BLaER1 treated with 17β-estradiol and CSF1 and Interleukin-3, amounts not matched to agents 10 nM and 100 nM (cell line): ENCODE data around the gene FKBP4.

Experiments used
- H3K27ac ChIP-seq, 11 experiments: shearing (Covaris generic); formaldehyde crosslinking; 2 replicates each; pipeline ENCODE4 v1.8.1; 2022
- H3K27me3 ChIP-seq, 11 experiments: shearing (Covaris generic); formaldehyde crosslinking; 2 replicates each; pipeline ENCODE4 v1.8.1; 2022
- H3K36me3 ChIP-seq, 11 experiments: shearing (Covaris generic); formaldehyde crosslinking; 2 replicates each; pipeline ENCODE4 v1.8.1; 2022
- H3K4me1 ChIP-seq, 10 experiments: shearing (Covaris generic); formaldehyde crosslinking; 2 replicates each; pipeline ENCODE4 v1.8.1; 2022
- H3K4me2 ChIP-seq, 11 experiments: shearing (Covaris generic); formaldehyde crosslinking; 2 replicates each; pipeline ENCODE4 v1.8.1; 2022
- H3K4me3 ChIP-seq, 10 experiments: shearing (Covaris generic); formaldehyde crosslinking; 2 replicates each; pipeline ENCODE4 v1.8.1; 2022
- H3K9ac ChIP-seq, 11 experiments: shearing (Covaris generic); formaldehyde crosslinking; 2 replicates each; pipeline ENCODE4 v1.8.1; 2022
- H3K9me3 ChIP-seq, 11 experiments: shearing (Covaris generic); formaldehyde crosslinking; replicated peaks in 1 of 11; 2 replicates each; pipeline ENCODE4 v1.8.1; 2022
- H4K20me1 ChIP-seq, 11 experiments: shearing (Covaris generic); formaldehyde crosslinking; 2 replicates each; pipeline ENCODE4 v1.8.1; 2022
- Cebpa-rat ChIP-seq, 11 experiments: shearing (Covaris generic); IDR thresholded peaks; 2 replicates each; pipeline ENCODE4 v1.8.1; 2022

FKBP4 gene

DNA sequence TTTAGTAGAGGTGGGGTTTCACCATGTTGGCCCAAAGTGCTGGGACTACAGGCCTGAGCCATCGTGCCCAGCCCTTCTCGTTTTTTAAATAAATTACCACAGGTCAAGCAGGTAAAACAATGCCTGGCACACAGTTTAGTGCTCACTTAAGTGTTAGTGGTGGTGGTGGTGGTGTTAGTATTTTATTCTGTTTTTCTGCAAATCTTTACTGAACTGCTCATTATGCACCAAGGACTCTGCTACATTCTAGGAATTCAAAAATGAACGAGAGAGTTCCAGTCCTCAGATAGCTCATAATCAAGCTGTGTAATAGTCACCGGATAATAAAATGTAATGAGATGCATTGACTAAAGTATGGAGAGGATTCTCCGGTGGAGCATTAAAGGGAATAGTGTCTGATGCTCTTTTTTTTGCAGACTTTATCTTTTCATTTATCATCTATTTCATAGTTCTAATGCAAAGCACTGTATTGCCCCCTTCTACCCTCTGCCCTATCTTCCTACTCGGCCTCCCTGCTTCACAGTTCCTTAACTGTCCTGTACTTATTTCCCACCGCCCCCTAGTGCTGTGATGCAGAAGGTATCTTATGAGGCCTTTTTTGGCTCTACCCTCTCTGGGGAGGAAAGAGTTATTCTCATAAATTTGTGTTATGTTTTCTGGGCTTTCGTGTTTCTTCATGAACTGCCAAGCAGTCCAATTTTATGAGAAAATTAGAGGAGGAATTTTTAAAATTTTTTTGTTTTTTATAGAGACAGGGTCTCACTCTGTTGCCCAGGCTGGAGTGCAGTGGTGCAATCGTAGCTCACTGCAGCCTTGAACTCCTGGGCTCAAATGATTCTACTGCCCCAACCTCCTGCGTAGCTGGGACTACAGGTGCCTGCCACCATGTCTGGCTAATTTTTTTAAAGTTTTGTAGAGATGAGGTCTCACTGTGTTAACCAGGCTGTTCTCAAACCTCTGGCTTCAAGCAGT lies 18.7 kb downstream of the FKBP4 start:
- no peaks in the 10 kb centered on the region for H3K27me3 ChIP-seq
- H3K27ac ChIP-seq: peak overlapping the region; percentile 78 to 94 (median 89)
- peak overlapping the region; percentile 88 to 98 (median 91) for H3K4me2 ChIP-seq

DNA sequence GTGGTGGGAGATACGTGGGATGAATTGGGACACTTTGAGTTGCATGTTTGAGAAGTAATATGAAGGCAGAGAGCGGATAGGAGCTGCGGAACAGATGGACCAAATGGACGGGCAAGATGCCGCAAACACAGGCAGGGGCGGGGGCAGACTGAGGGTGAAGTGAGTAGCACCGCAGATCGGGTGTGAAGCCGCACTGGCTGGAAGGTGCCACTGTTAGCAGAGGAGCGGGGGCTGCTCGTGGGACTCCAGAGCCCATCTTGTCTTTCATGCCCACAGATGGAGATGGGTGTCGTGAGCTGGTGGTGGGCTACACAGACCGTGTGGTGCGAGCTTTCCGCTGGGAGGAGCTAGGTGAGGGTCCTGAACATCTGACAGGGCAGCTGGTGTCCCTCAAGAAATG lies 25.0 kb downstream of the FKBP4 start:
- H3K4me1 ChIP-seq: 0 out of 20 replicates have a peak, but pooled peaks cover 0 to 6% (median 0%) of the 10 kb centered on the region in 10 experiments
- H3K27me3 ChIP-seq: no peaks in the 10 kb centered on the region
- no peaks in the 10 kb centered on the region for H3K9me3 ChIP-seq
- peaks cover 0 to 52% (median 16%) of the 10 kb centered on the region in 11 experiments; a peak in 11 of 22 replicates for H4K20me1 ChIP-seq
- peaks cover 80 to 98% (median 92%) of the 10 kb centered on the region in 11 experiments for H3K36me3 ChIP-seq
- H3K4me3 ChIP-seq: no peak overlapping the region
- 0 out of 22 replicates have a peak overlapping the region, but pooled peaks of 1 of the 11 experiments have one; percentile 5 for H3K9ac ChIP-seq
- H3K27ac ChIP-seq: no peak overlapping the region
- no peak for TF ChIP-seq Cebpa-rat (IDR thresholded peaks at IDR 0.05)
- no peak overlapping the region for H3K4me2 ChIP-seq

More for the DNA sequence above, 18.7 kb downstream of the FKBP4 start:
- peak overlapping the region; percentile 69 to 88 (median 80) for H3K4me3 ChIP-seq
- no peak for TF ChIP-seq Cebpa-rat (IDR thresholded peaks at IDR 0.05)
- peaks cover 19 to 43% (median 33%) of the 10 kb centered on the region in 11 experiments for H3K36me3 ChIP-seq
- peaks cover 0 to 40% (median 22%) of the 10 kb centered on the region in 11 experiments; a peak in 13 of 22 replicates for H4K20me1 ChIP-seq
- no peaks in the 10 kb centered on the region for H3K9me3 ChIP-seq
- H3K4me1 ChIP-seq: peaks cover 13 to 23% (median 16%) of the 10 kb centered on the region in 10 experiments; a peak in 19 of 20 replicates
- peak overlapping the region; percentile 81 to 93 (median 86) for H3K9ac ChIP-seq

DNA sequence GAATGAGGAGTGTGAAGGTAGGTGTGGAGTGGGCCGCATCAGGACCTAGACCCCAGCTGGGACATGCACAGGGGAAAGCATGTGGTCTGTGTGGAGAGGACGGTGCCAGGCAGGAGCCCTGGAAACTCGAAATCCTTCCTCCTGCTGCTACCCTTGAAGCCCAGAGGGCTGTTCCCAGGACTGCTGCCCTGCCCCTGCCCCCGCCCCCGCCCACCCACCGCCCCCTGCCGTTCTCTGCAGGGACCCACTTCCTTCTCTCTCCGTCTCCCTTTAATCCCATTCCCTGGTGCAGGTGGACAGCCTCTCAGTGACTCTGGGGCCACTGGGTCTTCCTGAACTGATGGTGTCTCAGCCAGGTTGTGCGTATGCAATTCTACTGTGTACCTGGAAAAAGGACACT lies 25.7 kb downstream of the FKBP4 start:
- H4K20me1 ChIP-seq: peaks cover 0 to 47% (median 13%) of the 10 kb centered on the region in 11 experiments; a peak in 12 of 22 replicates
- H3K27me3 ChIP-seq: no peaks in the 10 kb centered on the region
- no peak overlapping the region for H3K27ac ChIP-seq
- no peak overlapping the region for H3K4me2 ChIP-seq
- H3K4me3 ChIP-seq: no peak overlapping the region
- H3K9me3 ChIP-seq: no peaks in the 10 kb centered on the region
- H3K36me3 ChIP-seq: peaks cover 83 to 98% (median 92%) of the 10 kb centered on the region in 11 experiments
- no peak for TF ChIP-seq Cebpa-rat (IDR thresholded peaks at IDR 0.05)
- no peak overlapping the region for H3K9ac ChIP-seq
- H3K4me1 ChIP-seq: 0 out of 20 replicates have a peak, but pooled peaks cover 0 to under 1% (median 0%) of the 10 kb centered on the region in 10 experiments

DNA sequence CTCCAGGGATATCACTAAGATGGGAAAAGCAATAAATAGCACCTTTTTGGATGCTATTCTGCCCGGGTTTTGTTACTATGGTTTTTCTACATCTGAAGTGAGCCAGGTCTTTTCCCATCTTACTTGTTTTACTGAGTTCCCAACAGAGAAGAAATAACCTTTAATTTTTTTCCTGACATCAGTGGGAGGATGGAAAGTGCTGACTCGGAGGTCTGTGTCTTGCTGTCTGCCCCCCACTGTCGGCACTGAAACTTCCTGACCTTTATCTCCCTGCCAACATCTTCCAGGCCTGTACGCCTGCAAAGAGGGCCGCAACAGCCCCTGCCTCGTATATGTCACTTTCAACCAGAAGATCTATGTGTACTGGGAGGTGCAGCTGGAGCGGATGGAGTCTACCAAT lies 28.7 kb downstream of the FKBP4 start:
- Histone ChIP-seq H3K36me3 (peaks cover 93 to 99% (median 96%) of the 10 kb centered on the region in 11 experiments), H4K20me1 (peaks cover 0 to 26% (median 0%) of the 10 kb centered on the region in 11 experiments; a peak in 4 of 22 replicates), H3K4me2 (no peak overlapping the region)

DNA sequence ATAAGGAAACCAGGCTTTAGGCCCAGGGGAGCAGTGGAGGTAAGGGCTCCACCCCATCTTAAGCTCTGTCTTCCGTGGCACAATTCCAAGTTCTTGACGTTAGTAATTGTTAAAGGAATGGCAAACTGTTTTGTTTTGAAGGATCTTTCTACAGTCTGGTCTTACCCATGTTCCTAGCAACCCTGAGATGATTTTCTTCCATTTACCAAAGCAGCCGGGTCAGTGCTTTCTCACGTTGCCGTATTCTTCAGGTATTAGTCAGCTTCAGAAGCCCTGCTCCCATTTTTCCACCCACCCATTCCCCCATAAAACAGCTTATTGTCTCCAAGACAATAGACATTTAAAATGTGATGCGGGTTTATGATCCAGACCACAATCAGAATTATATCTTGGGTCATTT lies 29.8 kb downstream of the FKBP4 start:
- no peak for TF ChIP-seq Cebpa-rat (IDR thresholded peaks at IDR 0.05)
- Histone ChIP-seq H3K9ac (no peak overlapping the region), H3K27ac (no peak overlapping the region), H3K9me3 (no peaks in the 10 kb centered on the region), H4K20me1 (peaks cover 0 to 26% (median 0%) of the 10 kb centered on the region in 11 experiments; a peak in 4 of 22 replicates), H3K36me3 (peaks cover 93 to 99% (median 97%) of the 10 kb centered on the region in 11 experiments), H3K4me1 (no peaks in the 10 kb centered on the region), H3K4me2 (no peak overlapping the region), H3K4me3 (no peak overlapping the region), H3K27me3 (no peaks in the 10 kb centered on the region)

More for the DNA sequence above, 28.7 kb downstream of the FKBP4 start:
- TF ChIP-seq Cebpa-rat (IDR thresholded peaks at IDR 0.05): no peak
- Histone ChIP-seq H3K9me3 (no peaks in the 10 kb centered on the region), H3K27ac (no peak overlapping the region), H3K27me3 (no peaks in the 10 kb centered on the region), H3K4me3 (no peak overlapping the region), H3K4me1 (no peaks in the 10 kb centered on the region), H3K9ac (no peak overlapping the region)

DNA sequence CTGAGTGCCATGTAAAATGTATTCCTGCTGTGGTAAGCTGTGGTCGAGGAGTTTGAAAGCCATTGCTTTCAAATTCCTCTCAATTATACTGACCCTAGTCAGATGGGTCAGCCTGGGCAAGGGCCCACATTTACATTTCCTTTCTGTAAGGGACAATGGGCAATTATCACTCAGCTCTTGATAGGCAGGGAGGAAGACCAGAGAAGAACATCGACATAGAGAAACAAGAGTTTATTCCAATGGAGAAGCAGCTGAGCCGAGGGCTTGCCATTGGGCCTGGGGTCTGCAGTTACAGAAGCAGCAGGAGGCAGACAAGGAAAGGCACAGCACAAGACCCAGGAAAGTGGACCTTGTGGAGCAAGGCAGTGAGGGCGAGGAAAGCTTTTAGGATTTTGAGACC lies 30.4 kb downstream of the FKBP4 start:
- H3K4me3 ChIP-seq: no peak overlapping the region
- no peak overlapping the region for H3K27ac ChIP-seq
- peaks cover 90 to 98% (median 97%) of the 10 kb centered on the region in 11 experiments for H3K36me3 ChIP-seq
- no peaks in the 10 kb centered on the region for H3K27me3 ChIP-seq
- H3K9ac ChIP-seq: no peak overlapping the region
- H3K9me3 ChIP-seq: no peaks in the 10 kb centered on the region
- H3K4me2 ChIP-seq: no peak overlapping the region
- no peaks in the 10 kb centered on the region for H3K4me1 ChIP-seq
- peaks cover 0 to 22% (median 0%) of the 10 kb centered on the region in 11 experiments; a peak in 4 of 22 replicates for H4K20me1 ChIP-seq
- TF ChIP-seq Cebpa-rat (IDR thresholded peaks at IDR 0.05): no peak

DNA sequence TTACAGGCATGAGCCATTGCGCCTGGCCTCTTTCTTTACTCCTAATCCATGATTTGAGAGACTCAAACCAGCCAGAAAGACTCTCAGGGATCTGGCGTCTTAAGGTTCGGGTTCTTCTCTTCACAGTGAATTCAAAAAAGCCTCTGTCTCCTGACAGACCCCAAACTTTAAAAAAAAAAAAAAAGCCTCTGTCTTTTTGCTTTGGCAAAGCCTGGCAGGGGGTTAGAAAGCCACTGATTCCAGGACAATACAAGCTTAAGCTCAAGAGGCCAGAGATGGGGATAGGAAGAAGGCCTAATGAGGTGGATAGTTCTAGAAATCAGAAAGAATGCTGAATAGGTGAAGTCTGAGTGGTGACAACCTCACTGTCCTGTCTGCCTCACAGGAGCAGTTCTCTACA lies 31.3 kb downstream of the FKBP4 start:
- Histone ChIP-seq H4K20me1 (peaks cover 0 to 20% (median 0%) of the 10 kb centered on the region in 11 experiments; a peak in 4 of 22 replicates), H3K9me3 (no peaks in the 10 kb centered on the region), H3K27me3 (no peaks in the 10 kb centered on the region), H3K4me2 (no peak overlapping the region), H3K4me1 (no peaks in the 10 kb centered on the region), H3K4me3 (no peak overlapping the region), H3K36me3 (peaks cover 88 to 100% (median 96%) of the 10 kb centered on the region in 11 experiments), H3K27ac (no peak overlapping the region), H3K9ac (no peak overlapping the region)
- no peak for TF ChIP-seq Cebpa-rat (IDR thresholded peaks at IDR 0.05)

DNA sequence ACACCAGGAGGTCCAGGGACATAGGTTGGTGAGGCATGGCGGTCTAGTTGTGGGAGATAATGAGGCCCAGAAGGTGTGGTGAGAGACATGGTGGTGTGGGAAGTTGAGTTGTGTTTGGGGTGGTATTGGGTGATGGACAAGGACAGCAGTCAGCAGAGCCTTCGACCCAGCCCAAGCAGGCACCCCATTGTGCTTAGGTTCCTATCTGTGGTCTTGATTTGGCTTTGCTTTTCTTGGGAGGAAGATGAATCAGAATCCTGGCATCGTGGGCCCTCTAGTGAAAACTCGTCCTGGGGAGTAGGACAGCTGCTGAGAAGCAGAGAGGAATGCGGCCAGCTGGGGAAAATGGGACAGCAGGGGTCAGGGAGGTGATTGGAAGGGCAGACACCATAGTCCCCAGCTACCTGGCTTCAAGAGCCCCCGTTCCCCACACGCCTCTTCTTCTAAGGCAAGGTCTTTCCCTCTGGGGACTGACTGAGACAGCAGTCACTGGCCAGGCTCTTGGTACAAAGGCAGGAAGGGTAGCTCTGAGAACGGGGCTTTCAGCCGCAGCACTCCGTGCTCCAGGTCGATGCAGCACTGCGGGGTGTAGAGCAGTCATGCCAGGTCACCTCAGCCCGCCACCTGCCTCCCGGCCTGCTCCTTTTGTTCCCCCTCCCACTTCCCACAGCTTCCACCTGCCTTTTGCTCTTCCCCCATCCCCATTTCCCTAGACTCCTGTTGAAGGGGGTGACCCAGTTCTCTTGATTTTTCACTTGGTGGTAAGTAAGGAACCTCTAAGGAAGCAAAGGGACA lies 32.1 kb downstream of the FKBP4 start:
- no peak overlapping the region for H3K27ac ChIP-seq
- H3K9me3 ChIP-seq: no peaks in the 10 kb centered on the region
- no peak overlapping the region for H3K9ac ChIP-seq
- no peaks in the 10 kb centered on the region for H3K27me3 ChIP-seq
- peaks cover 81 to 100% (median 95%) of the 10 kb centered on the region in 11 experiments for H3K36me3 ChIP-seq
- H3K4me2 ChIP-seq: no peak overlapping the region
- H3K4me1 ChIP-seq: no peaks in the 10 kb centered on the region
- TF ChIP-seq Cebpa-rat (IDR thresholded peaks at IDR 0.05): no peak
- H3K4me3 ChIP-seq: no peak overlapping the region
- peaks cover 0 to 19% (median 0%) of the 10 kb centered on the region in 11 experiments; a peak in 5 of 22 replicates for H4K20me1 ChIP-seq
